ENCODE data around the gene CDH13. TPM values are rescaled to one million over a fixed set of nuclear protein-coding genes. Genes with fewer than 3 reads are reported as not detected.

CDH13 gene
- total RNA-seq, 2 experiments from 2014 or later = not detected

DNA sequence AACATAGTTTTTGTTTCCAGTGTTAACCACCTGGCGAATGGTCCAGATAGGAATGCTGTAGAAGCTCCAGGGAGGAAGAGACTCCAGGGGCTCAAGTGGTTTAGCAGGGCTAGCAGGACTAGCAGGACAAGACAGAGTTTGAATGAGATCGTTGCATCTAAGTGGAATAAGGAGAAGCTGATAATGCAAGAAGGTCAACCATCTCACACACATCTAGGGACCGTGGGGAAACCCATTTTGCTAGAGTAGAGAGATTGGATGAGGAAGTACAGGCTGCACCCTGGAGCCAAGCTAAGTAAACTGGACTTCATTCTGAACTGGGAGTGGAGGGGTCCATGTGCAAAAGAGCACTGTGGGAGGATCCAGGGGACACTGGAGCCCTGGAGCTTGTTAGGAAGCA, 1094.9 kb downstream of the CDH13 start:
- intact Hi-C loops (cut with micrococcal nuclease; ENCODE audit: unreplicated experiment) = no loop called here
- Histone ChIP-seq H3K9me3 (ENCODE audit: low read length) (no peaks in the 10 kb centered on the region), H4K20me1 (ENCODE audit: insufficient read depth, low read length) (no peaks in the 10 kb centered on the region), H3K4me1 (ENCODE audit: insufficient read depth, low read length, poor library complexity, severe bottlenecking) (no peaks in the 10 kb centered on the region), H2AFZ (ENCODE audit: low read length) (no peak overlapping the region), H3K4me2 (ENCODE audit: low read length) (no peak overlapping the region), H3K27ac (ENCODE audit: low read depth, low read length, poor library complexity, severe bottlenecking) (no peak overlapping the region), H3K36me3 (ENCODE audit: insufficient read depth, low read length) (no peaks in the 10 kb centered on the region), H3K4me3 (ENCODE audit: low read depth, low read length, poor library complexity, severe bottlenecking) (no peak overlapping the region), H3K9me2 (ENCODE audit: insufficient read depth, low read length) (no peaks in the 10 kb centered on the region), H3K79me2 (ENCODE audit: insufficient read depth, low read depth, low read length) (no peaks in the 10 kb centered on the region)
- TF ChIP-seq EZH2phosphoT487 (IDR thresholded peaks at IDR 0.05; ENCODE audit: borderline replicate concordance, low read depth, low read length) = no peak
- TF ChIP-seq, protein P1, sequence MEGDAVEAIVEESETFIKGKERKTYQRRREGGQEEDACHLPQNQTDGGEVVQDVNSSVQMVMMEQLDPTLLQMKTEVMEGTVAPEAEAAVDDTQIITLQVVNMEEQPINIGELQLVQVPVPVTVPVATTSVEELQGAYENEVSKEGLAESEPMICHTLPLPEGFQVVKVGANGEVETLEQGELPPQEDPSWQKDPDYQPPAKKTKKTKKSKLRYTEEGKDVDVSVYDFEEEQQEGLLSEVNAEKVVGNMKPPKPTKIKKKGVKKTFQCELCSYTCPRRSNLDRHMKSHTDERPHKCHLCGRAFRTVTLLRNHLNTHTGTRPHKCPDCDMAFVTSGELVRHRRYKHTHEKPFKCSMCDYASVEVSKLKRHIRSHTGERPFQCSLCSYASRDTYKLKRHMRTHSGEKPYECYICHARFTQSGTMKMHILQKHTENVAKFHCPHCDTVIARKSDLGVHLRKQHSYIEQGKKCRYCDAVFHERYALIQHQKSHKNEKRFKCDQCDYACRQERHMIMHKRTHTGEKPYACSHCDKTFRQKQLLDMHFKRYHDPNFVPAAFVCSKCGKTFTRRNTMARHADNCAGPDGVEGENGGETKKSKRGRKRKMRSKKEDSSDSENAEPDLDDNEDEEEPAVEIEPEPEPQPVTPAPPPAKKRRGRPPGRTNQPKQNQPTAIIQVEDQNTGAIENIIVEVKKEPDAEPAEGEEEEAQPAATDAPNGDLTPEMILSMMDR (conservative IDR thresholded peaks at IDR 0.05; ENCODE audit: low read length) = no peak
- BruUV-seq (replicated peaks) = no TSS peak
- CTCF ChIA-PET (ENCODE audit: unreplicated experiment) = no interaction called here
- DNase-seq (ENCODE audit: low spot score) = no peak
- POLR2A ChIA-PET = no interaction called here

DNA sequence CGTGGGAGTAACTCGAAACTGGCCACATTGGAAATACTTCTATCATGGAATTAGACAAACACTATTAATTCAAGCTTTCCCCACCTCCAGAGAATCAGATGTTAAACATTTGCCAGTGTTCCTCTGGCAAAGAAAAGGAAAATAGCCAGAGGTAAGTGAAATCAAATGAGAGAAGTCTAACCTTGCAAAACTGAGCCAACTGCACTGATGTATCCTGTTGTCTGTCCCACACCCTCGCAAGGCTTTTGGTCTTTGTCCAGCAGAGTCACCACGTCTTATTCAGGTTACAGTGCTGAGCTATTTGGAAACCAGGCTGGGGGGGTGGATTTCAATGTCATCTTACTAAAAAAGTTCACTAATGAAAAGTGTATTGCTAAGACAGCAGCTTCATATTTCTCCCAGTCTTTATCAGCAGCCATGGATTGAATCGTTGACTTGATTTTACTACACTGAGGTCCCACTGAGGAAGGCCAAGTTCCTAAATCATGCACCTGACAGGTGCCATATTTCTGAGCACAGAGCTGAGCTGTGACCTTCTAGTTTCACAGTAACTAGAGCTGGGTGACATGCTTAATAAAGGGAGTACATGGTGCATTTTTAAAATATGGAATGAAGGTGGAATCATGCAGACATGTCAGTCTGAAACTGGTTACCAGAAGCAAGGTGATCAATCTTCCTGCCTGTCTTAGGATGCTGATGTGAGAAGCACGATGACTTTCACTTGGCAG, 1095.9 kb downstream of the CDH13 start:
- no peak overlapping the region for H3K27ac ChIP-seq (ENCODE audit: low read depth, low read length, poor library complexity, severe bottlenecking)
- TF ChIP-seq, protein P1 (conservative IDR thresholded peaks at IDR 0.05; ENCODE audit: low read length) = no peak
- POLR2A ChIA-PET = no interaction called here
- H4K20me1 ChIP-seq (ENCODE audit: insufficient read depth, low read length) = no peaks in the 10 kb centered on the region
- H3K36me3 ChIP-seq (ENCODE audit: insufficient read depth, low read length) = no peaks in the 10 kb centered on the region
- no peak overlapping the region for H2AFZ ChIP-seq (ENCODE audit: low read length)
- H3K4me1 ChIP-seq (ENCODE audit: insufficient read depth, low read length, poor library complexity, severe bottlenecking) = no peaks in the 10 kb centered on the region
- no peak for DNase-seq (ENCODE audit: low spot score)
- CTCF ChIA-PET (ENCODE audit: unreplicated experiment) = interaction anchor here (0.7 kb wide), 1 partner anchor 8 kb away, joined by 3 read pairs; no protein-coding TSS in a partner anchor
- no peaks in the 10 kb centered on the region for H3K9me3 ChIP-seq (ENCODE audit: low read length)
- no peak overlapping the region for H3K4me3 ChIP-seq (ENCODE audit: low read depth, low read length, poor library complexity, severe bottlenecking)
- no peak overlapping the region for H3K4me2 ChIP-seq (ENCODE audit: low read length)
- intact Hi-C loops (cut with micrococcal nuclease; ENCODE audit: unreplicated experiment) = no loop called here
- H3K9me2 ChIP-seq (ENCODE audit: insufficient read depth, low read length) = no peaks in the 10 kb centered on the region
- BruUV-seq (replicated peaks) = no TSS peak
- no peaks in the 10 kb centered on the region for H3K79me2 ChIP-seq (ENCODE audit: insufficient read depth, low read depth, low read length)

DNA sequence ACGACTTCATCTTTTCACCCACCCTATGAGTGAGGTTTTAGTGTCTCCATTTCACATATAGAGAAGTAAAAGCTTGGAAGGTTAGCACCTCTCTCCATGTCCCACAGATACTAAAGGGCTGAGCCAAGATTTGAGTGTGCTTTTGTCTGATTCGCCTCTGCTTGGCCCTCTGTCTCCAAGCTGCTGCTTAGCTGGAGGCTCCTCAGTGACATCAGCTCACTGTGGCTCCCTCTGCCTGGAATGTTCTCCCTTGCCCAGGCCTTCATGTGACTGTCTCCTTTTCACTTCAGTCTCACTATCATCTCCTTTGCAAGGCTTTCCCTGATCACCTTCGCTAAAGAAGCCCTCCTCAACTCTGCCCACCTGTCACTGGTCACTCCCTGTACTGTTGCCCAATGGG, 1096.5 kb downstream of the CDH13 start:
- CTCF ChIA-PET (ENCODE audit: unreplicated experiment) = interaction anchor here (0.7 kb wide), 1 partner anchor 8 kb away, joined by 3 read pairs; no protein-coding TSS in a partner anchor
- Histone ChIP-seq H4K20me1 (ENCODE audit: insufficient read depth, low read length) (no peaks in the 10 kb centered on the region), H3K9me3 (ENCODE audit: low read length) (no peaks in the 10 kb centered on the region), H3K4me1 (ENCODE audit: insufficient read depth, low read length, poor library complexity, severe bottlenecking) (no peaks in the 10 kb centered on the region), H3K4me3 (ENCODE audit: low read depth, low read length, poor library complexity, severe bottlenecking) (no peak overlapping the region), H3K9me2 (ENCODE audit: insufficient read depth, low read length) (no peaks in the 10 kb centered on the region), H3K4me2 (ENCODE audit: low read length) (no peak overlapping the region), H3K79me2 (ENCODE audit: insufficient read depth, low read depth, low read length) (no peaks in the 10 kb centered on the region), H3K27ac (ENCODE audit: low read depth, low read length, poor library complexity, severe bottlenecking) (no peak overlapping the region), H3K36me3 (ENCODE audit: insufficient read depth, low read length) (no peaks in the 10 kb centered on the region), H2AFZ (ENCODE audit: low read length) (no peak overlapping the region)
- TF ChIP-seq EZH2phosphoT487 (IDR thresholded peaks at IDR 0.05; ENCODE audit: borderline replicate concordance, low read depth, low read length) = no peak
- TF ChIP-seq, protein P1 (conservative IDR thresholded peaks at IDR 0.05; ENCODE audit: low read length) = no peak
- intact Hi-C loops (cut with micrococcal nuclease; ENCODE audit: unreplicated experiment) = no loop called here
- BruUV-seq (replicated peaks) = no TSS peak
- POLR2A ChIA-PET = no interaction called here
- DNase-seq (ENCODE audit: low spot score) = no peak

Measured in OCI-LY7 (cell line).